NB4 (cell line): Measurements from ENCODE around the gene NUFIP2.

Source experiments
- CTCF ChIP-seq: IDR thresholded peaks from one replicate; pipeline ENCODE4 v1.5.1; 2012; ENCODE audit warnings: low read depth, low read length
- POLR2A ChIP-seq: IDR thresholded peaks from 2 replicates; pipeline ENCODE4 v1.6.1; 2011; ENCODE audit warnings: mild to moderate bottlenecking; ENCODE audit not compliant: insufficient read length; ENCODE audit errors: extremely low read depth

GRCh38 chr17:29243792-29244191 is 50.2 kb downstream of the NUFIP2 start:
- TF ChIP-seq POLR2A (no peak), CTCF (peak; percentile 51)
